ENCODE results near the gene GAB1.

The GAB1 gene

DNA sequence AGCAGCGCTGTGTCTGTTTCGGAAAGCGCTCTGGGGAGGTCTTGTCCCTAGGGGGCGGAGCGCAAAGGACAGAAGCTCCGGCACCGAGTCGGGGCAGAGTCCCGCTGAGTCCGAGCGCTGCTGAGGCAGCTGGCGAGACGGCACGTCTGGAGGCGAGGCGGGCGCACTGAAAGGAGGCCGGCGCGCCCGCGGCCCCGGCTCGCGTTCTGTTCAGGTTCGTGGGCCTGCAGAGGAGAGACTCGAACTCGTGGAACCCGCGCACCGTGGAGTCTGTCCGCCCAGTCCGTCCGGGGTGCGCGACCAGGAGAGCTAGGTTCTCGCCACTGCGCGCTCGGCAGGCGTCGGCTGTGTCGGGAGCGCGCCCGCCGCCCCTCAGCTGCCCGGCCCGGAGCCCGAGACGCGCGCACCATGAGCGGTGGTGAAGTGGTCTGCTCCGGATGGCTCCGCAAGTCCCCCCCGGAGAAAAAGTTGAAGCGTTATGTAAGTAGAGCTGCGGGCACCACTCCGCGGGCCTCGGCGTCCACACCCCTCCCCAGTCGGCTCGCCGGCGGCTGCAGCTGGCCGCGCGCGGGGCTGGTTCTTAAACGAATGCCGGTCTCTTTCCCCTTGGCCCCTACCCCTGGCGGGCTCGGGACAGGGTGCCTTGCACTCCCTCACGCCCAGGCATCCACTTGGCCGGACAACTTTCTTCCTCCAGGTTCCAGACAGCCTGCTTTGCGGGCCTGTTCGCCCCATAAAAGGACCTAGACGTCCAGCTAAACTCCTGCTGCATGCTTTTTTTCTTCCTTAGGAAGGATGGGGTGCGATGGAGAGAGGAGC is at the start of gene GAB1:
Gene GAB1 (plus strand): TSS at position 96 of the 819 bp plus-strand sequence. CDS start 313 bp downstream, at position 409.
- peak in 1 of 2 donors; percentile 15 for DNase-seq (ENCODE audit: low read depth in 2 of 2)

GRCh38 chr4:143287572-143287923 is 49.1 kb upstream of the GAB1 start:
- DNase-seq (ENCODE audit: low read depth in 2 of 2) = no peak

- no peak for DNase-seq (ENCODE audit: low read depth in 2 of 2)
Measured at GRCh38 chr4:143288171-143288570, 48.5 kb upstream of the GAB1 start.

DNA sequence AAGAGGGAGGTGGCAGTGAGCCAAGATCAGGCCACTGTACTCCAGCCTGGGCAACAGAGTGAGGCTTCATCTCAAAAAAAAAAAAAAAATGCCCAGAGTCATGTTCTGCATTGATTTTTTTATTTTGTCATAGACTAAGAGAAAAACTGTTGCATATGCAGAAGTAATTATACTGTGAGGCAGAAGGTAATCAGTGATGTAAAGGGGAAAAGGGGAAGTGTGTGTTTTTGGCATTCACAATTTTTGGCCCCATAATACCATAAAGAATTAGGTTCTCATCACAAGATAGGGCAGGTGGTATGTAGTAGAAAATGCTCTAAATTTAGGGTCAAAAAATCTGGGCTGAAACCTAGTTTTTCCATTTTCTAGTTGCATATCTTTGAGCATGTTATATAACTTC is 47.3 kb upstream of the GAB1 start:
- DNase-seq (ENCODE audit: low read depth in 2 of 2) = no peak

DNA sequence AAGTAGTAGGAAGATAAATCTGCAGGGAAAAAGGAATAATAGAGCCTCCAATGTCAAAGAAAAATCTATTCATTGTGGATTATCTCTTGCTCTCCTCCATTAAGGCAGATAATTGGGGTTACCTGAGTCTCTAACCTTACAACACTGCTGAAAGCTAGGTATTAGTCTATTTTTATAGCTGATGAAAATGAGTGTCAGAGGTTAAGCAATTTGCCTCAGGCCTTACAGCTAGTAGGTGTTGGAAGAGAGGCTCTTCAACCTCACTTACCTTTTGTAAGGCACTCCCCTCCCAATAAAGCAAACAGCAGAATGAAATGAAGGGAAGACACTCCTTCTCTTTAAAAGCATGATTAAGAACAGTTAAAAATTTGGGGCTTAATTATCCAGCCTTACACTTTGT is 45.4 kb upstream of the GAB1 start:
- DNase-seq (ENCODE audit: low read depth in 2 of 2) = no peak

DNA sequence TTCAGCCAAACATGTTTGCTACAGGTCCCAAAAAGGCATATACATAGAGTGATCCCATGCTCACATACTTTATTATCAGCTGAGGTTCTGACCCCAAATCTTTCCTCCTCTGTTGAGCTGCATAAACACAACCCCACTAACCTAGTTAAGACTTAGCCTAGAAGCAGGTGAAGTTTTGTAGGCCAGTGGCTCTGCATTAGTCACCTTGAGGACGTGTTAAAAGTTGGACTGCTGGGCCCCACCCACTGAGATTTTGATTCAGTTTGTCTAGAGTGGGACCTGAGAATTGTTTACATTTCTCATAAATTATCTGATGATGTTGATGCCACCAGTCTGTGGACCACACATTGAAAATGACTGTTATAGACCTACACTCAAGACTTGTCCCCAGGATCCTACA is 43.8 kb upstream of the GAB1 start:
- no peak for DNase-seq (ENCODE audit: low read depth in 2 of 2)

DNA sequence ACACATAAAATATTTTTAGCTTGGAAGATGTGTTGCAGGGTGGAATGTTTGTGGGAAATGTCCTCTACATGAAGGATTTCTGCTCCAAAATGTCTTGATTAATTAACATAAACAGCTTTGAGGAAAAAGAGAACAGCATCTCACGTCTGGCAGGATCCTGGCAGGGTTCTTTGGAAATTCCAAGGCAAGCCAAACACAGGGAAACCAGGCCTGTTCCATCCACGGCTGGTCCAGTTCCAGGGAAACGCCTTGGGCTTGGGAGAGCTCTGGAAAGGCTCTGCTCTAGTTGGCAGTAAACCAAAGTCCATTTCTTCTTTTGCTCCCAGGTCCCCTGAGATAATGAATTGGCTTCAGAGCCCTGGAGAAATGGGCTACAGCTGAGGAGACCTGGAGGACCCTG is 42.4 kb upstream of the GAB1 start:
- DNase-seq (ENCODE audit: low read depth in 2 of 2) = no peak

DNA sequence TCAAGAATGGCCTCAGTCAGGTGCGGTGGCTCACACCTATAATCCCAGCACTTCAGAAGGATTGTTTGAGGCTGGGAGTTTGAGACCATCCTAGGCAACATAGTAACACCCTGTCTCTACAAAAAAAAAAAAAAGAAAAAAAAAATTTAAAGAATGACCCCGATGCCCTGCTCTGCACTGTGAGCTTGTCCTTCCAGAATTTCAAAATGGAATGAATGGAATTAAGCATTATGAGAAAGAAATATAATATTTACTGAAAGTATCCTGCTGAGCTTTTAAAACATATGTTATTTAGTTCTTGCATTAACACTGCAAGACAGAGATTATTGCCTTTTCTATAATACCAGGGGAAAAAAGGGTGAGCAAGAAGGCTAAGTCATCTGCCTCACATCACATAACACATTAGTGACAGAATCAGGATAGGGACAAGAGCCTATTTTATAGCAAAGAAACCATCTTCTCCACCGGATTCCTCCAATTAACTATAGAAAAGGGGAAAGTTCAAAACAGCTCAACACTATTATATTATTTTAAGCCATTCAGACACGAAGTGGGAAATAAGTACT is 41.9 kb upstream of the GAB1 start:
- DNase-seq (ENCODE audit: low read depth in 2 of 2) = no peak

- DNase-seq (ENCODE audit: low read depth in 2 of 2) = no peak
Measured at GRCh38 chr4:143296397-143297067, 40.1 kb upstream of the GAB1 start.

DNA sequence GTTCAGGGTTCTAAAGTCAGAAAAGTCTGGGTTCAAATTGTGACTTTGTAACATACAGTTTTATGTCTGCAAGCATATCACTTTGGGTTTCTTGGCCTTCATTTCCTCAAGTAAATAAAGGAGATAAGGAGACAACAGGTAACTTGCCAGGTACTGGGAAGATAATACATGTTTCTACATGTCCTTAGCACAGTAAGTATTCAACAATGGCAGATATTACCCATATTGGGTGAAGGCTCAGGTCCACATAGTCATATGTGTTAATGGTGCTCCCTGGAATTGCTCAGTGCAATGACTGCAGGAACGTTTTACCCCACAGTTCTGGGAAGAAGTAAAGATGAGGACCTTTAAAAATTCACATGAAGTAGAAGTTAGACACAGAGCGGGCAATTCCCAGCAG is 35.8 kb upstream of the GAB1 start:
- DNase-seq (ENCODE audit: low read depth in 2 of 2) = no peak

DNA sequence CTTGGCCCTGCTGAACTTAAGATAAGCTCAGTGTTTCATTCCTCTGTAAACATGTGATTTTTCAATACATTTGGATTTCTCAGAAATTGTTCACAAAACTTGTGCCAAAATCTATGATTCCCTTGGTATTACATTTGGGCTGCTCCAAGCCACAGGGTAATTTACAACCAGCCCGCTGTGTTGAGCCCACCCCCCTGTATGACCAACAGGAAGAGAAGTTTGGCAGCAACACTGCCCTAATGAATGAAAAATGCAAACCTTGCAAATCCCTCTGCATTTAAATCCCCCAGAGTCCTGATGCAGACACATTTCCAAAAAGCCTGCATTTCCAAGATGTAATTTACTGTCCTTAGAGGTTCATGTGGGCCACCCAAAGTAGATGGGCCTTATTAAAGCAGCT is 34.1 kb upstream of the GAB1 start:
- DNase-seq (ENCODE audit: low read depth in 2 of 2) = no peak

DNA sequence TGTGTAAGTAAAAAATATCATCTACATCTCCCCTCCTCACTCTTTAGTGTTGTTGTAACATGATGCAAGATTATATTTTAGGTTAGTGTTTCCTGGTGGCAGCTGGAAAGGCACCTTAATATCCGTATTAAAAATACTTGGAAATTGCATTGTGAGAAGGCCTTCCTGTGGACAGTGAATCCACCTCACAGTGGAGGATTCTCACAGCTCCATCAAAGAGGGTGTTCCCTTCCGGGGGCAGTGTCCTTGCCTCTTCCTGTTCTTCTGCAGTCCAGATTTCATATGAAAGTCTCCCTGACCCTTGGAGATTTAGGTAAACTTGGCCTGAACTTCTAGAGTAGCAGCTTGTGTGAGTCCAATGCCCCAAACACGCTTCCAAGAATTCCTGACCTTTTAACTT is 29.9 kb upstream of the GAB1 start:
- DNase-seq (ENCODE audit: low read depth in 2 of 2) = no peak

DNA sequence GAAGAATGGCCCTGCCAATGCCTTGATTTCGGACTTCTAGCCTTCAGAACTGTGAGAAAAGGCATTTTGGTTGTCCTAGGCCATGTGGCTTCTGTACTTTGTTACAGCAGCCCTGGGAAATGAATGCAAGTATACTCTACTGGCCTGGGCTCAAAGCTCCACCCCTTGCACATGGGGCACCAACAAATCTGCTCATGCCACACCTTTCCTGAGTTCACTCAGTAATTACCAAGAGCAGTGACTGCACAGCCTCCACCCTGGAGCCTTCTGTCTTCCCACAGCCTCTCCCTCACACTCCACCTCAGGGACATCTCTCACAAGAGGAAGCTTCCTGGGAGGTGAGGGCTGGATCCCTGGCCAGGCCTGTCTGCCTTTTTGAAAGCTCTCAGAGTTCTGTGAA is 29.1 kb upstream of the GAB1 start:
- DNase-seq (ENCODE audit: low read depth in 2 of 2) = no peak

- DNase-seq (ENCODE audit: low read depth in 2 of 2) = no peak
Measured at GRCh38 chr4:143308377-143308776, 28.3 kb upstream of the GAB1 start.

DNA sequence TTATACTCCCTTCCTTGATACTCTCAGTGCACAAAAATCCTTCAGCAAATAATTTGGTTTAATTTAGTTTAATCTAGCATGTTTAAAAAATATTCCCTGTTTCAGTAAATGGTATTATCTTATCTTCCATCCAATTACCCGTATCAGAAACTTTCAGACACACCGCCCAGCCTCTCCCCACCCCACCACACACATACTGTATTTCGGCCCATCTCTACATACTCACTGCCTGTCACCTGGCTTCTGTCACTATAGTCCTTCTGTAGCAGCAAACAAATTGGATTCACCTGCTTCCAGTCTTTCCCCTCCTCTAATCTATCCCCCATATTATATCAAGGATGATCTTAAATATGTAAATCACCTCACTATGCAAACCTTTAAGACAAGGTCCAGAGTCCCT is 24.8 kb upstream of the GAB1 start:
- DNase-seq (ENCODE audit: low read depth in 2 of 2) = no peak

GRCh38 chr4:143313521-143313920 is 23.2 kb upstream of the GAB1 start:
- no peak for DNase-seq (ENCODE audit: low read depth in 2 of 2)

DNA sequence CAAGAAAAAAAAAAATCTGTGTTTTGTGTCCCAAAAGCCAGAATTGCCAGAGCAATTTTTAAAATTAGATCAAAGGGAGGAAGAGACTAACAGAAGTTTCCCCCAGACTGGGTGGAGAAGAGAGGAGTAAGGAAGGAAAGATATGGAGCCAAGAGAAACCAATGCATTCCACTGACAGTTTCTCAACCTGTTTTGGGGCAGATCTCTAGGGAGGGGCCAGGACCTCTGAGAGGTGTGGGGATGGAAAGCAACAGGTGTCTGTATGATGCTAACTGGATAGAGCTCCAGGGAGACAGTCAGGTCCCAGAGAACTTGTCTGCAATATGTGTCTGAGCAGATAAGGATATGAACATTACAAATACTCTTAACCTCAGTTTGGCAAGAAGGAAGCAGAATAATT is 22.7 kb upstream of the GAB1 start:
- no peak for DNase-seq (ENCODE audit: low read depth in 2 of 2)

GRCh38 chr4:143320113-143320512 is 16.6 kb upstream of the GAB1 start:
- DNase-seq (ENCODE audit: low read depth in 2 of 2) = no peak

- no peak for DNase-seq (ENCODE audit: low read depth in 2 of 2)
Measured at GRCh38 chr4:143326735-143327134, 9.9 kb upstream of the GAB1 start.

DNA sequence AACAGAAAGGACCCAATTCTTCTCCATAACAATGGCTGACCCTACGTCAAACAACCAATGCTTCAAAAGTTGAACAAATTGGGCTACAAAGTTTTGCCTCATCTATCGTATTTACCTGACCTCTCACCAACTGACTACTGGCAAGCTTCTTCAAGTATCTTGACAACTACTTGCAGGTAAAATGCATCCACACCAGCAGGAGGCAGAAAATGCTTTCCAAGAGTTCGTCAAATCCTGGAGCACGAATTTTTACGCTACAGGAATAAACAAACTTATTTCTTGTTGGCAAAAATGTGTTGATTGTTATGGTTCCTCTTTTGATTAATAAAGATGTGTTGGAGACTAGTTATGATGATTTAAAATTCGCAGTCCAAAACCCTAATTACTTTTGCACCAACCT is 6.7 kb upstream of the GAB1 start:
- no peak for DNase-seq (ENCODE audit: low read depth in 2 of 2)

- DNase-seq (ENCODE audit: low read depth in 2 of 2) = peak in 1 of 2 donors; percentile 13
Measured at GRCh38 chr4:143335979-143336780, 496 bp upstream of the GAB1 start.

DNA sequence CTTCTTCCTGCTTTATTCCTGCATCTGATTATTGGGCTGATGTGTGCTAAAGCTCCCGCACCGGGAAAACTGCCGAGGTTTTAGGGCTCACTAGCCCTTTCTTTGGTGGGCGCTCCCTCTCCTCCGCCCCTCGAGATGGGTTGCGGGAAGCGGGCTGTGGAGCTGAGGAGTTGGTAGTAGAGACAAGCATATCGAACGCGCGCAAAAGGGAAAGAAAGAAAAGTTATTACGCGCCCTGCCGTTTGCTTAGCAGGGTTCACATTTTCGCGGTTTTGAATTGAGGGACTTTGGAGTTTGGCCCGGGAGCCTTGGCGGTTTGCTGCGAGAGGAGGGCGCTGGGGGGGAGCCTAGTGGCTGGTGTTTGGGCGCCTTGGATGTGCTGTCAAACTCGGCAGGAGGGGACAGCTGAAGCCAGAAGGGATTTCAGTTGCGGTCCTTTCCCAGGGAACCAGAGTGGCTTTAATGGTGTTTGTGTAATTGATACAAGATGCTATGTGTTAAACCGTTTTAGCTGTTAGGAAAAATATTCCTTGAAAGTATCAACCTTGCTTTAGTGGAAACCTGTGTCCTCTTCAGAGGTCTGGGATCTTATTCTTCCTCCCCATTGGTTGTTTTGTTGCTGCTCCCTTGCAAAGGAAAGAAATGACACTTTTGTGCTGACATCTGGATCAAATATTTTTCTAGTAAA is 1.1 kb downstream of the GAB1 start:
- no peak for DNase-seq (ENCODE audit: low read depth in 2 of 2)

Data from stimulated activated CD8-positive, alpha-beta memory T cell treated with anti-CD3 and anti-CD28 coated beads, Interleukin-7, amount 100 ng/mL, for 4 hours (primary cell).